ENCODE results near the gene B3GNT8.
"Not testable (repeated sequence)": the region's sequence is repeated elsewhere in the genome, so short reads cannot be mapped to it uniquely, and the experiment has no call there.

B3GNT8 gene

DNA sequence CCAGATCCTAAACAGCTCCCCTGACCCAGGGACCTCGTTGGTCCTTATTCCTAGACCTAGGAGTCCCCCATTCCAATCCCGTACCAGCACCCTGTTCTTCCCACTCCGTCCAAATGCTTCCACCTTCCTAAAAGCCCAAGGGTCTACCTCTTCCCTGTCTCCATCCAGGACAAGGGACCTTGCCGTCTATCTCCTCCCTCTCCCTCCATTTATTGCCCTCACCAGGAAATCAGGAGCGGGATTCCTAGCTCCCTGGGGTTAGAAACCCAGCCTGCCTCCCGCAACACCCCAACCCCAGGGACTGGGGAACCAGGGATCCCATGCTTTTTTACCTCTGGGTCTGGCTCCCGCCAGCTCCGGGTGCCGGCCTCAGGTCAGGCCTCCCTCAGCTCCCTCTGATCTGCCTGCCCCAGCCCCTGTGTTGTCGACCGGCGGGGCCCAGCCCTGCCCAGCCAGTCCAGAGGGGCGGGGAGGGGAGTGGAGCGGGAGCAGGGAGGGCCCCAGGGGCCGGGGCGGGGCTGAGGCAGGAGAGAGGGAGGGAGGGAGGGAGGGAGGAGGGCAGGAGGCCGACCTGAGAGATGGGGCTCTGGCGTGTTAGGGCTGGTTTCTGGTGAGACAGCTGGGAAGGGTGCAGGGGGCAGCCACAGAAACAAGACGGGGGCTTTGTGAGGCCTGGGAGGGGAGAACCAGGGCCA is at the start of gene B3GNT8:
Gene B3GNT8 (minus strand): TSS at position 423 of the 695 bp plus-strand sequence. CDS start 596 bp downstream, outside the sequence.
- H2AFZ ChIP-seq (ENCODE audit: low read length), result peak within 1 kb of the TSS; percentile 86
- peak within 1 kb of the TSS; percentile 77 for H3K9ac ChIP-seq (ENCODE audit: low read depth, low read length, poor library complexity, severe bottlenecking)
- no peaks in the 10 kb centered on the region for H3F3A ChIP-seq (ENCODE audit: low read depth)
- no peaks in the 10 kb centered on the region for H3K9me2 ChIP-seq (replicated peaks; ENCODE audit: low read depth, low read length)
- TF ChIP-seq CTCF (conservative IDR thresholded peaks at IDR 0.05; ENCODE audit: low read length) (no peak), EZH2phosphoT487 (IDR thresholded peaks at IDR 0.05; ENCODE audit: borderline replicate concordance) (no peak)
- peak within 1 kb of the TSS; percentile 70 for H3K4me3 ChIP-seq (ENCODE audit: low read length, poor library complexity, severe bottlenecking)
- H3K36me3 ChIP-seq (ENCODE audit: insufficient read depth, low read length), result peaks cover 21% of the 10 kb centered on the region; the same call in 1 of the 2 replicates
- H3K4me1 ChIP-seq (ENCODE audit: insufficient read depth, low read length, poor library complexity, severe bottlenecking), result peaks cover 18% of the 10 kb centered on the region
- no peaks in the 10 kb centered on the region for H3K9me3 ChIP-seq (ENCODE audit: insufficient read depth, low read depth, low read length)
- H3K27me3 ChIP-seq (ENCODE audit: insufficient read depth, low read length, poor library complexity, severe bottlenecking), result no peaks in the 10 kb centered on the region
- H4K20me1 ChIP-seq (ENCODE audit: insufficient read depth, low read length, poor library complexity, severe bottlenecking), result no peaks in the 10 kb centered on the region
- H3K79me2 ChIP-seq (ENCODE audit: insufficient read depth, low read length), result no peaks in the 10 kb centered on the region
- H3K4me2 ChIP-seq (ENCODE audit: low read depth, low read length, poor library complexity, severe bottlenecking), result peak within 1 kb of the TSS; percentile 79

DNA sequence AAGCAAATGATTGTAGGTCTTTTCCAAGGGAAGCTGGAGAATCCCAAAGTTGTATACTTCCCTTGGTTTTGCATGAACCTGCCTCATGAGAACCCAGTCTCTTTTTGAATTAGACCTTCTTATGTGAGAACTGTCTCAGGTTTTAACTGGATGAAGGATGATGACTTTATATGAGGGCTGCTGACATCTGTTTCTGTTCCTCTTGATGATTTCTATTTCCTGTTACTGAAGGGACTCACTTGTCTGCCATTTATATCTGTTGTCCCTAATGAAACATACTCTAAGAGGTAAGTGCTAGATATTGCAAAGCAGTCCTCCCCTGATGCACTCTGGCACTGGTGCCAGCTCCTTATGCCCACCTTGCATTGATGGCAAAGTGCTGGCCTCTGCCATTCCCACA is 49.4 kb upstream of the B3GNT8 start:
- H3K4me3 ChIP-seq (ENCODE audit: low read length, poor library complexity, severe bottlenecking), result no peak overlapping the region
- no peaks in the 10 kb centered on the region for H3K27me3 ChIP-seq (ENCODE audit: insufficient read depth, low read length, poor library complexity, severe bottlenecking)
- H3K9me3 ChIP-seq (ENCODE audit: insufficient read depth, low read depth, low read length), result no peaks in the 10 kb centered on the region
- H3K4me1 ChIP-seq (ENCODE audit: insufficient read depth, low read length, poor library complexity, severe bottlenecking), result no peaks in the 10 kb centered on the region
- no peak overlapping the region for H2AFZ ChIP-seq (ENCODE audit: low read length)
- no peaks in the 10 kb centered on the region for H3F3A ChIP-seq (ENCODE audit: low read depth)
- H4K20me1 ChIP-seq (ENCODE audit: insufficient read depth, low read length, poor library complexity, severe bottlenecking), result no peaks in the 10 kb centered on the region
- no peaks in the 10 kb centered on the region for H3K79me2 ChIP-seq (ENCODE audit: insufficient read depth, low read length)
- H3K4me2 ChIP-seq (ENCODE audit: low read depth, low read length, poor library complexity, severe bottlenecking), result no peak overlapping the region
- H3K36me3 ChIP-seq (ENCODE audit: insufficient read depth, low read length), result no peaks in the 10 kb centered on the region
- no peak overlapping the region for H3K9ac ChIP-seq (ENCODE audit: low read depth, low read length, poor library complexity, severe bottlenecking)
- no peak for TF ChIP-seq CTCF (conservative IDR thresholded peaks at IDR 0.05; ENCODE audit: low read length)
- no peak for TF ChIP-seq EZH2phosphoT487 (IDR thresholded peaks at IDR 0.05; ENCODE audit: borderline replicate concordance)
- no peaks in the 10 kb centered on the region for H3K9me2 ChIP-seq (replicated peaks; ENCODE audit: low read depth, low read length)

- not testable (repeated sequence) for H2AFZ ChIP-seq (ENCODE audit: low read length); H3K4me2 ChIP-seq (ENCODE audit: low read depth, low read length, poor library complexity, severe bottlenecking); H3K9me3 ChIP-seq (ENCODE audit: insufficient read depth, low read depth, low read length); H3K4me3 ChIP-seq (ENCODE audit: low read length, poor library complexity, severe bottlenecking); H3K79me2 ChIP-seq (ENCODE audit: insufficient read depth, low read length); H3K9ac ChIP-seq (ENCODE audit: low read depth, low read length, poor library complexity, severe bottlenecking); H3K27me3 ChIP-seq (ENCODE audit: insufficient read depth, low read length, poor library complexity, severe bottlenecking); H4K20me1 ChIP-seq (ENCODE audit: insufficient read depth, low read length, poor library complexity, severe bottlenecking); H3K36me3 ChIP-seq (ENCODE audit: insufficient read depth, low read length); H3K4me1 ChIP-seq (ENCODE audit: insufficient read depth, low read length, poor library complexity, severe bottlenecking); H3F3A ChIP-seq (ENCODE audit: low read depth); H3K9me2 ChIP-seq (replicated peaks; ENCODE audit: low read depth, low read length)
Observed at GRCh38 chr19:41463257-41464256, 36.4 kb upstream of the B3GNT8 start.
